ENCODE results near the gene RREB1. TPM values are rescaled to one million over a fixed set of nuclear protein-coding genes. Genes with fewer than 3 reads are reported as not detected.
A peak's percentile ranks its signal among the peaks of the same experiment; 100 is the strongest.

Gene RREB1
- total RNA-seq, 1 experiment from 2014 or later, result 35.8 TPM

DNA sequence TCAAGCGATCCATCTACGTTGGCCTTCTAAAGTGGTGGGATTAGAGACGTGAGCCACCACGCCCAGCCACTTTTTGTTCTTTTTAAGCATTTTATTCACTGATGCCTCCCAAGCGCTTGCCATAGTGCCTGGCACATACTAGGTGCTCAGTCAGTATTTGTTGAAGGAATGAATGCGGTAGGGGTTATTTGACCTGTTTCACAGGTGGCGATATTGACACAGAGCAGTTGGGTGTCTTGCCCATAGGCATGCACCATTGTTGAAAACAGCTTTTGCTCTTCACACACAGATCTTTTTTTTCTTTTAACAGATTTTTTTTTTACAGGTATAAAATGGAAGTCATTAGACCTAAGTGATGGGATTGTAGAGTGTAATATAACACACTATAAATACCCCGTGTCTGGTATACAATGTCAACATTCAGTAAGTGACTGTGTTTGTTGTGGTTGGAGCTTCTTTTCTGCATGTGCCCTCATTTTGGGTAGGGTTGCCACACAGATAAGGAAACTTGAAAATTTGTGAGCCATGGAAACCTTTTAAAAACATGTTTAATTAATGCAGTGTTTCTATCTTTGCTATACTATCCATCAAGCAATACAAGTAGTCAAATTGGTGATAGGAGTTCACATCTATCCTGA is 24.8 kb downstream of the RREB1 start:
- Histone ChIP-seq H3K4me1 (ENCODE audit: insufficient read depth, low read length) (peaks cover 9% of the 10 kb centered on the region), H2AFZ (ENCODE audit: low read length) (no peak overlapping the region), H4K20me1 (ENCODE audit: control insufficient read depth, insufficient read depth, insufficient read length) (no peaks in the 10 kb centered on the region), H3K9ac (ENCODE audit: extremely low read depth, insufficient read length, low read length) (no peak overlapping the region), H3K23me2 (ENCODE audit: insufficient read length, low read depth, low read length, poor library complexity, severe bottlenecking) (no peaks in the 10 kb centered on the region), H3K4ac (ENCODE audit: low read depth, low read length) (no peak overlapping the region), H3K18ac (ENCODE audit: insufficient read length, low read depth, low read length) (no peak overlapping the region), H2BK12ac (ENCODE audit: insufficient read length, low read depth, low read length) (no peak overlapping the region), H3K79me2 (ENCODE audit: insufficient read depth, low read length) (peaks cover 6% of the 10 kb centered on the region; the same call in 1 of the 2 replicates), H4K8ac (replicated peaks; ENCODE audit: insufficient read length, low read depth, low read length) (no peak overlapping the region), H3K27ac (ENCODE audit: insufficient read length, low read depth, low read length) (no peak overlapping the region), H3K79me1 (ENCODE audit: insufficient read depth, low read depth, low read length, poor library complexity, severe bottlenecking) (no peaks in the 10 kb centered on the region), H4K5ac (ENCODE audit: insufficient read length, low read depth, low read length) (no peak overlapping the region), H3K4me2 (ENCODE audit: insufficient read depth, insufficient read length, low read length) (no peak overlapping the region), H2AK5ac (ENCODE audit: insufficient read length, low read length) (no peak overlapping the region), H3K14ac (ENCODE audit: insufficient read depth, low read length) (no peak overlapping the region), H2BK120ac (ENCODE audit: low read depth, low read length, poor library complexity, severe bottlenecking) (no peak overlapping the region), H3K56ac (ENCODE audit: insufficient read length, low read depth, low read length) (no peak overlapping the region), H4K91ac (ENCODE audit: insufficient read length, low read depth, low read length) (no peak overlapping the region), H2BK15ac (ENCODE audit: low read depth, low read length) (no peak overlapping the region), H3K27me3 (ENCODE audit: insufficient read depth, low read length) (no peaks in the 10 kb centered on the region), H2BK5ac (ENCODE audit: insufficient read length, low read length) (no peak overlapping the region), H3T11ph (ENCODE audit: low read length) (no peak overlapping the region), H2BK20ac (ENCODE audit: low read depth, low read length, poor library complexity, severe bottlenecking) (no peak overlapping the region), H3K23ac (ENCODE audit: insufficient read length, low read depth, low read length) (no peak overlapping the region), H3K9me3 (ENCODE audit: control insufficient read depth, low read depth, low read length) (no peaks in the 10 kb centered on the region)
- Mint-ChIP-seq H3K27me3 (ENCODE audit: low read depth) (no peaks in the 10 kb centered on the region), H3K27ac (peak overlapping the region in 1 of 3 experiments; percentile 44; a peak in 1 of 7 replicates), H3K4me3 (no peak overlapping the region), H3K9me3 (no peaks in the 10 kb centered on the region), H3K36me3 (ENCODE audit: insufficient read depth in 1 of 3, low read depth in 3 of 3) (no peaks in the 10 kb centered on the region), H3K4me1 (peaks cover 17 to 20% of the 10 kb centered on the region in 2 experiments)
- no peak for TF ChIP-seq CTCF (conservative IDR thresholded peaks at IDR 0.05)
- no peak for DNase-seq
- no CpG with 5 or more reads among the region's 8 CpGs for WGBS (ENCODE audit: extremely low coverage, insufficient read length, low lambda C conversion rate)

All from H9 (cell line).